ENCODE data around the gene FPR2. TPM values are rescaled to one million over a fixed set of nuclear protein-coding genes. Genes with fewer than 3 reads are reported as not detected.

FPR2 gene
- total and polyA plus RNA-seq, 9 of the 15 experiments (the other 6 are each of a cell fraction or from before 2014, with no cell fraction given), result 0.03 to 0.15 (median 0.07) TPM; not detected in 6

DNA sequence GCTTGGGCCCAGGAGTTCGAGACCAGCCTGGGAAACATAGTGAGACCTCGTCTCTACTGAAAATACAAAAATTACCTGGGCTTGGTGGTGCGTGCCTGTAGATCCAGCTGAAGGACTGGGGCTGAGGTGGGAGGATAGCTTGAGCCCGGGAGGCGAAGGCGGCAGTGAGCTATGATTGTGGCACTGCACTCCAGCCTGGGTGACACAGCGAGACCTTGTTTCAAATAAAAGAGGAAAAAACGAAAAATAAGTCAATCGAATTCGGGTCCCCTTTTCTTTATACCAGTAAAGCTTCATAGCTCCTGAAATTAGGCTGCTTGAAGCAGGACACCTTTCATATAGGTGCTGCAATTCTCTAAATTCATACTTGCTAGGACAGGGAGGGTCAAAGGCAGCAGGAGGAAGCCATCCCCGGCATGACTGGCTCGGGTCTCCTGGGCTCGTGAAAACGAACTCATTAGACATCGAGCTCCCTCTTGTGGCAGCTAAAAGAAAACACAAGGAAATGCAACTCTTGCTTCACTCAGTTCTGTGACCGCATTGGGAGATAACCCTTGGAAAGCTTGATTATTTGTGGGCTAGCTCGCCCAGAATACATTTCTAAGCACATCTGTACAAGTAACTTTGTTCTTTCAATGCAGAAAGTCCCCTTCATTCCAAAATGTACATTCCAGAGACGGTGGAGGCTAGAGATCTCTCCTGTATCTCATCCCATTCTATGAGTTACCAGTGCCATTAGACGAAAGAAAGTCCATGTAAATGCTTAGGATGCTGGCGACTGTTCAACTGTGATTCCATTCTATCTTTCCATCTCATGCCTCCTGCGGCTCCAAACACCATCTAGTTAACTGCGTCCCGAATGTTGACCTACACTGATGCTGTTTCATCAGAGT is 16.8 kb downstream of the FPR2 start (continued):
- TF ChIP-seq JUN (IDR thresholded peaks at IDR 0.05; ENCODE audit: borderline replicate concordance, low read depth, low read length), result peak; percentile 49; the same call in 1 of the 2 replicates
- TF ChIP-seq JUN (CRISPR knock-in tag; IDR thresholded peaks at IDR 0.05; ENCODE audit: borderline replicate concordance), result no peak
- peak; percentile 28; the same call in 1 of the 2 replicates for TF ChIP-seq BHLHE40 (IDR thresholded peaks at IDR 0.05; ENCODE audit: low read length)
- no peak for TF ChIP-seq PHB2 (IDR thresholded peaks at IDR 0.05; ENCODE audit: low read depth)
- TF ChIP-seq KAT7 (CRISPR knock-in tag; IDR thresholded peaks at IDR 0.05; ENCODE audit: borderline replicate concordance), result peak; percentile 48; the same call in 1 of the 2 replicates
- no peak for TF ChIP-seq FOXO4 (CRISPR knock-in tag; IDR thresholded peaks at IDR 0.05)
- TF ChIP-seq MYC (IDR thresholded peaks at IDR 0.05; ENCODE audit: low read depth, low read length), result peak; percentile 47; the same call in 1 of the 2 replicates
- TF ChIP-seq MYC (CRISPR knock-in tag; IDR thresholded peaks at IDR 0.05; ENCODE audit: borderline replicate concordance, low read depth), result 0 out of 2 replicates have a peak, but pooled peaks have one; percentile 30
- no peak for TF ChIP-seq NR4A1 (CRISPR knock-in tag; IDR thresholded peaks at IDR 0.05)
- TF ChIP-seq NR4A1 (tag; IDR thresholded peaks at IDR 0.05), result no peak
- 0 out of 4 replicates have a peak, but pooled peaks of 1 of the 2 experiments have one; percentile 25 for TF ChIP-seq TBL1XR1 (IDR thresholded peaks at IDR 0.05; ENCODE audit: low read length in 2 of 2)

Data from K562 (cell line).